ENCODE results near the gene GIPC1.
"Not testable (repeated sequence)": the region's sequence is repeated elsewhere in the genome, so short reads cannot be mapped to it uniquely, and the experiment has no call there.

The GIPC1 gene

DNA sequence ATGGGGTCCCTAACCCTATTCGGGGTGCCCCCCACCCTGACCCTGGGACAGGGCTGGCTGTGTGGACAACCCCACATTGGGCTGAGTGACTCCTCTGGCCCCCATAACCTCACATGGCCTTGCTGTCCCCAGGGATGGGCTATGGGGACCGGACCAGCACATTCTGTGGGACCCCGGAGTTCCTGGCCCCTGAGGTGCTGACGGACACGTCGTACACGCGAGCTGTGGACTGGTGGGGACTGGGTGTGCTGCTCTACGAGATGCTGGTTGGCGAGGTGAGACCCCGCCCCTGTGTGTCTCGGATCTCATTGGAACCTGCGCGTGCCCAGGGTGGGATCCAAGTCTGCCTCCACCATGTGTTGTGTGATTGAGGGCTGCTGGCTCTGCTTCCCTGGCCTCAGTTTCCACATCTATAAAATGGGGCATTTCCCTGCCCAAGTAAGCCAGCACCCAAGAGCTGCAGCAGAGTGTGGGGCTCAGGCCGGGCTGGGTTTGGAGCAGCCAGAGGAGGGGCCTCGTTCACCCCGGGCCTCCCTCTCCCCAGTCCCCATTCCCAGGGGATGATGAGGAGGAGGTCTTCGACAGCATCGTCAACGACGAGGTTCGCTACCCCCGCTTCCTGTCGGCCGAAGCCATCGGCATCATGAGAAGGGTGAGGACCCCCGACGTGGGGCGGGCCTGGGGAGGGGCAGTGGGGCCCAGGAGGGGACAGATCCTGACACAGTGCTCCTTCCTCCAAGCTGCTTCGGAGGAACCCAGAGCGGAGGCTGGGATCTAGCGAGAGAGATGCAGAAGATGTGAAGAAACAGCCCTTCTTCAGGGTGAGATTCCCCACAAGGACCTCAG is 25.7 kb downstream of the GIPC1 start:
- no peak for DNase-seq

DNA sequence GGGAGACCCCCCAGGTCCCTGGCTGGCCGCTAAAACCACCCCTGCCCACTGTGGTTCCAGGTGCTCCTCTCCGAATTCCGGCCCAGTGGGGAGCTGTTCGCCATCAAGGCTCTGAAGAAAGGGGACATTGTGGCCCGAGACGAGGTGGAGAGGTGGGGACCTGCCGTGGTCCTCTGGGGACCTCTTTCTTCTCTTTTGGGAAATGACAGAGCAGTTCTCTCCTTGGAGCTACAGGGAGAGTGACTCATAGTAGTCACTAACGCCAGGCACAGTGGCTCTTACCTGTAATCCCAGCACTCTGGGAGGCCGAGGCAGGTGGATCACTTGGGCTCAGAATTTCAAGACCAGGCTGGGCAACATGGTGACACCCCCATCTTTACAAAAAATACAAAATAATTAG is 28.1 kb downstream of the GIPC1 start:
- DNase-seq: no peak

DNA sequence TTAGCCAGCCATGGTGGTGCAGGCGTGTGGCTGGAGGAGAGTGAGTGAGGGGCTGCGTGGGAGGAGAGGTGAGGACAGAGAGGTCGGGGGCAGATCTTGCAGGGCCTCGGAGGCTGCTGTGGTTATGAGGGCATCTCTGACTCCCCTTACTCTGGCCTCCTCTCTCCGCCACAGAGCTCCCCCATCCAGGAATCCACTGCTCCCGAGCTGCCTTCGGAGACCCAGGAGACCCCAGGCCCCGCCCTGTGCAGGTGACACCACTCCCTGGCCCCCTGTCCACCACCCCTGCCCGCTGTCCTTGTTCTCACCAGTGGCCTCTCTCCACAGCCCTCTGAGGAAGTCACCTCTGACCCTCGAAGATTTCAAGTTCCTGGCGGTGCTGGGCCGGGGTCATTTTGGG is 28.5 kb downstream of the GIPC1 start:
- DNase-seq: no peak

DNA sequence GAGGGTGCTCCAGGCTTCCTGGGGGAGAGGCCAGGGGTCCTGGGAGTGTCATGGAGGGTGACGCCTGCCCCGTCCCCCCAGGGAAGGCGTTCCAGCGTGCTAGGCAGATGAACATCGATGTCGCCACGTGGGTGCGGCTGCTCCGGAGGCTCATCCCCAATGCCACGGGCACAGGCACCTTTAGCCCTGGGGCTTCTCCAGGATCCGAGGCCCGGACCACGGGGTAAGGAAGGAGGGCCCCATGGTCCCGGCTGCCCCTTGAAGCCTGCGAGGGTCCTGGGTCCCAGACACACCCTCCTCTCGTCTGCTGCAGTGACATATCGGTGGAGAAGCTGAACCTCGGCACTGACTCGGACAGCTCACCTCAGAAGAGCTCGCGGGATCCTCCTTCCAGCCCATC is 32.2 kb downstream of the GIPC1 start:
- no peak for DNase-seq

DNA sequence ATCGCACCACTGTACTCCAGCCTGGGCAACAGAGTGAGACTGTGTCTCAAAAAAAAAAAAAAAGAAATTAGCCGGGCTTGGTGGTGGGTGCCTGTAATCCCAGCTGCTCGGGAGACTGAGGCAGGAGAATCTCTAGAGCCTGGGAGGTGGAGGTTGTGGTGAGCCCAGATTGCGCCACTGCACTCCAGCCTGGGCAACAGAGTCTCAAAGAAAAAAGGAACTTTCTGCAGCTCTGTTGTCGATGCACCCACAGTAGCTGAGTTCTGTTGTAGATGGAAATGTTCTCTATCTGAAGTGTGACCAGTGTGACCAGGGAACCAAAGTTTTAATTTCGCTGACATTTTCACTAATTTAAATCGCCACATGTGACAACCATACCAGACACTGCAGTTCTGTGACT is 33.5 kb downstream of the GIPC1 start:
- DNase-seq: not testable (repeated sequence)

DNA sequence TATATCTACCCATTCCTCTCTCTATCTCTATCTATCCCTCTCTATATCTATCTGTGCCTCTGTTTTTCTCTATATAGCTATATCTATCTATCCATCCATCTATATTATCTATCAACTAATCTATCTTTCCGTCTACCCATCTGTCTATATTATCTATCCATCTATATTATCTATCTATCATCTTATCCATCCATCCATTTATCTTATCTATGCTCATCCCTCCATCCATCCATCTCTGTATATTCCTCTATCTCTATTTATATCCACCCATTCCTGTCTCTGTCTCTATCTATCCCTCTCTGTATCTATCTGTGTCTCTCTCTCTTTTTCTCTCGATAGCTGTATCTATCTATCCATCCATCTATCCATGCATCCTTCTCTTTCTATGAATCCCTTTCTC is 35.0 kb downstream of the GIPC1 start:
- no peak for DNase-seq

DNA sequence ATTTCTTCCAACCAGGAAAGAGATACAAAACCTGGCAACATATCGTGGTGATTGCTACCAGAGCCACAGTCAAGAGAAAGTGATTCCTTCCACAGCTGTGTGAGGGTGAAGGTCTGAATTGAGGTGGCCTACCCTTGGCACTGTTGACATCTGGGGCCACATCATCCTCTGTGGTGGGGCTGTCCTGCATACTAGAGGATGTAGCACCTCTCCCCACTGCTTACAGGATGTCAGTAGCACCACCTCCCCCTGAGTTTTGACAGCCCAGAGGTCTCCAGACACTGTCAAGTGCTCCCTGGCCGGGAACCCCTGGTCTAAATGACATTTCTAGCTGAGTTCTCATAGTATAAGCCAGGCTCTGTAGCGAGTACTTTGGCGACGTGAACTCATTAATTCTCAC is 36.2 kb downstream of the GIPC1 start:
- no peak for DNase-seq

DNA sequence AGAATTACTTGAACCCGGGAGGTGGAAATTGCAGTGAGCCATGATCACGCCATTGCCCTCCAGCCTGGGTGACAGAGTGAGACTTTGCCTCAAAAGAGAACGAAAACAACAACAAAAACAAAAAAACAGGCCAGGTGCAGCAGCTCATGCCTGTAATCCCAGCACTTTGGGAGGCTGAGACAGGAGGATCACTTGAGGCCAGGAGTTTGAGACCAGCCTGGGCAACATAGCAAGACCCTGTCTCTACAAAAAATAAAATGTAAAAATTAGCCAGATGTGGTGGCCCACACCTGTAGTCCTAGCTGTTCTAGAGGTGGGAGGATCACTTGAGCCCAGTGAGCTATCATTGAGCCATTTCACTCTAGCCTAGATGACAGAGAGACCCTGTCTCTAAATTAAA is 43.6 kb downstream of the GIPC1 start:
- DNase-seq: not testable (repeated sequence)

DNA sequence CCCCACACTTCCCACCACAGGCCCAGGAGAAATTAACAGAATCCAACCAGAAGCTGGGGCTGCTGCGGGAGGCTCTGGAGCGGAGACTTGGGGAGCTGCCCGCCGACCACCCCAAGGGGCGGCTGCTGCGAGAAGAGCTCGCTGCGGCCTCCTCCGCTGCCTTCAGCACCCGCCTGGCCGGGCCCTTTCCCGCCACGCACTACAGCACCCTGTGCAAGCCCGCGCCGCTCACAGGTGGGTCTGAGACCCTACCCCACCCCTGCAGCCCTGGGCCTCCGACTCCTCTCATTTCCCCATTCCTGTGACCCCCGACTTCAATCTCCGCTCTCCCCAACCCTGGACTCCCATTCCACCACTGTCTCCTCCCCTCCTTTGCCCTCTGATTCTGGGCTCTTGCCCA is 45.1 kb downstream of the GIPC1 start:
- no peak for DNase-seq

DNA sequence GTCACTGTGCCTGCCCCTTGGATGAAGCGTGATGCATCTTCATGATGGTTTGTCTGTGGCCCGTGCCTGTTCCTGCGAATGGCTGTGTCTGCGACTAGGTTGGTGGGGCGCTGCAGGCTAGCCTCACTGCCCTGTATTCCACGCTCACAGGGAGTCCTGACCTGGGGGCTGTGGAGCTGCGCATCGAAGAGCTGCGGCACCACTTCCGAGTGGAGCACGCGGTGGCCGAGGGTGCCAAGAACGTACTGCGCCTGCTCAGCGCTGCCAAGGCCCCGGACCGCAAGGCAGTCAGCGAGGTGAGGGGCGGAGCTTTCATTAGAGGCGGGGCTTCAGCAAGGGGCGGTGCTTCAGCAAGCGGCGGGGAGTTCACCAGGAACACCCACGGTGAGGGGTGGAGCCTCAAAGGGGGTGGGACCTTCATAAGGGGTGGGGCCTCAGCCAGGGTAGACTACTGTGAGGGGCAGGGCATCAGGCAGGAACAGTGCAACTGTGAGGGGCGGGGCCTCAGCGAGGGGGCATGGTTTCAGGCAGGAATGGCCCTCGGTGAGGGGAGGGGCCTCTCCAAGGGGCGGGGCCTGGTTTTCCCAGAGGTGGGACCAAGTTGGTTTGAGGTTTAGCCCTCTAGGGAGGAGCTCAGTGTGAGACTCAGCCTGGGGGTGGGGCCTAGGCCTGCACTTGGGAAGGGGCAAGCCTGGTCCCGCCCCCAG is 45.6 kb downstream of the GIPC1 start:
- peak; percentile 29 for DNase-seq

DNA sequence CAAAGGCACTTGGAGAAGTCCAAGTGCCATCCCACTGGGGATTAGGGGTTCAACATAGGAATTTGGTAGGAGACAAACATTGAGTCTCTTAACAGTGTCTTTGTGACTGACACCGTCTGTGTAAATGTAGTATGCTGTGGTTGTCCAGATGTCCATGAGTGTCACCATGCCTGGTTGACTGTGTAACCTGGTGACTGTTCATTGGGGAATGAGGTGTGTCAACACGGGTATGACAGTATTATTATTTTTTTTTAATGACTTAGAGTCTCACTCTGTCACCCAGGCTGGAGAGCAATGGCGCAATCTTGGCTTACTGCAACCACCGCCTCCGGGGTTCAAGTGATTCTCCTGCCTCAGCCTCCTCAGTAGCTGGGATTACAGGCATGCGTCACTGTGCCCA is 46.6 kb downstream of the GIPC1 start:
- DNase-seq: no peak

DNA sequence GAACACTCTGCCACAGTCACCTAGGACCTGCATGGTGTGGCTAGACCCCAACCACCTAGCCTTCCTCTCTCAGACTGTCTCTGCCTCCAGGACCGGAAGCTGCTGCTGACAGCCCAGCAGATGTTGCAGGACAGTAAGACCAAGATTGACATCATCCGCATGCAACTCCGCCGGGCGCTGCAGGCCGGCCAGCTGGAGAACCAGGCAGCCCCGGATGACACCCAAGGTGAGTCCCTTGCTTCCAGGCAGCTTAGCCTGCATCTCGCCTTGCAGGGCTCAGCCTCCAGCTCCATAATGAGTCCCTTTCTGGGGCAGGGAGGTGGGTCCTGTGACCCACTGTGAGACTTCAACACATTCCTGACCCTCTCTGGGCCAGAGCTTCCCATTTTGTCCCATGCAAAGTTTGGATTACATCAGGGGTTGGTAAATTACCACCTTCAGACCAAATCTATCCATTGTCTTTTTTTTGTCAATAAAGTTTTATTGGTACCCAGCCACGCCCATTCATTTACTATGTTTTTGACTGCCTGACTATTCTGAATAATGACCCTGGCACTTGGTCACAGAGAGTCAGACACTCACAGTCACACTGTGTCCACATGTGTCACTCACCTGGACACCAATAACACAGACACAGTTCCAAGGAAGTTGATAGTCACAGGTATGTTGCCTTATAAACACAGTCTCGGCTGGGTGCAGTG is 49.4 kb downstream of the GIPC1 start:
- DNase-seq: no peak

DNA sequence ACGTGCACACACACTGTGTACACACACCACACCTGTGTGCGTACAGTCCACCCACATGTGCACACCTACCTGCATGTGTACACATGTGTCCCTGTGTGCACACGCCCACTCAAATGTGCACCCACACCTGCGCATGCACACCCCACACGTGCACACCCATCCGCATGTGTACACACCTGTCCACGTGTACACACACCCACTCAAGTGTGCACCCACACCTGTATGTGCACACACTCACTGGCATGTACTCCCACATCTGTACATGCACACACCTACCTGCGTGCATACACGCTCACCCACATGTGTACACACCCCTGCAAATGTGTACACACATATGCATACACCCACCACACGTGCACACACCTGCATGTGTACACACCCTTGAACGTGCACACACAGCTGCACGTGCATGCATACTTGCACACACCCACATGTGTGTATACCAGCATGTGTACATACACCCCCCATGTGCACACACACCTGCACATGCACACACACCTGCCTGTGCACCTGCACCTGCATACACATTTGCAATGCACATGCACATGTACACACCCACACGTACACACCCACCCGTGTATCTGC is 52.2 kb downstream of the GIPC1 start:
- no peak for DNase-seq

DNA sequence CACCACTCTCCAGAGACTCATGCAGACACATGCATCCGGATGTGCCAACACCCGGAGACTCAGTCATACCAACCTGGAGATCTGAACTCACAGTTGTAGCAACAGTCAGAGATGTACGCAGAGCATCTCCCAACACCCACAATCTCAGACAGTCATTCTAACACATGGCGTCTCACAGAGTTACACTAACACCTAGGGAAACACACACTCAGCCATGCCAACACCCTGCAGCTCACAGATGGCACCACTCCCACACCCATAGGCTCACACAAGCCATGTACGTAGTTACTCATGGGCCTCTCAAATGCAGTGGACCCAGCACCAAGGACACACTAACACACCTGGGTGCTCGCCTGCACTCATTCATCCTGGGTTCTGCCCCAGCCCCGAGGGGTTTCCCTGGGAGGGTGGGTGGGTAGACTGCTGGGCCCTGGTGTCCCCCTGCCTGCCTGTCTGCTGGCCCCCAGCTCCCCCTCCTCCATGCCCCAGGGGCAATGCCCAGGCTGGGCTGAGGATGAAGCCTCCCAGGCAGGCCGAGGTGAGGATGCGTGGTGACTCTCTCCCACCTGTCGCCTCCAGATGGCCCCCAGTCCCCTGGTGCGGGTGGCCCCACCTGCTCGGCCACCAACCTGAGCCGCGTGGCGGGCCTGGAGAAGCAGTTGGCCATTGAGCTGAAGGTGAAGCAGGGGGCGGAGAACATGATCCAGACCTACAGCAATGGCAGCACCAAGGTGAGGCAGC is 52.9 kb downstream of the GIPC1 start:
- DNase-seq: no peak

DNA sequence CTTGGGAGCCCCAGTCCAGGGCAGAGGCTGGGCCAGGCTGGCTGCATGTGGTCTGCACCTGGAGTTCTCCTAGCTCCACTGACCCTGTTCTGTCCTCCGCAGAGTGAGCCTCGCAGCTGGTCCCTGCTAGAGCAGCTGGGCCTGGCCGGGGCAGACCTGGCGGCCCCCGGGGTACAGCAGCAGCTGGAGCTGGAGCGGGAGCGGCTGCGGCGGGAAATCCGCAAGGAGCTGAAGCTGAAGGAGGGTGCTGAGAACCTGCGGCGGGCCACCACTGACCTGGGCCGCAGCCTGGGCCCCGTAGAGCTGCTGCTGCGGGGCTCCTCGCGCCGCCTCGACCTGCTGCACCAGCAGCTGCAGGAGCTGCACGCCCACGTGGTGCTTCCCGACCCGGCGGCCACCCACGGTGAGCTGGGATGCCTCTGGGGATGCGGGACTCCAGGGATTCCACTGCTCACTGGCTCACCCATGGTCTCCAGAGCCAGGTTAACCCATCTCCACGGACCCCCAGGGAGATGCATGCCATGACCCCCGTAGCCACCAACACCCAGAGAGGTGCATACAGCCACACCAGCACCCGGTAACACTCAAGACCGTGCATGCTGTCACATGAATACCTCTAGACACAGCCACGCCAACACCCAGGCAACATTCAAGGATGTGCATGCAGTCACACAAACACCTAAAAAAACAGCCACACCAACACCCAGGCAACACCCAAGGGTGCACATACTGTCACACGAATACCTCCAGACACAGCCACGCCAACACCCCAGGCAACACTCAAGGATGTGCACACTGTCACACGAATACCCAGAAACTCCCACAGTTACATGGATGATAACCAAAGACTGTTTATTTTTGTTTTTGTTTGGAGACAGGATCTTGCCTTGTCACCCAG is 54.6 kb downstream of the GIPC1 start:
- DNase-seq: no peak

DNA sequence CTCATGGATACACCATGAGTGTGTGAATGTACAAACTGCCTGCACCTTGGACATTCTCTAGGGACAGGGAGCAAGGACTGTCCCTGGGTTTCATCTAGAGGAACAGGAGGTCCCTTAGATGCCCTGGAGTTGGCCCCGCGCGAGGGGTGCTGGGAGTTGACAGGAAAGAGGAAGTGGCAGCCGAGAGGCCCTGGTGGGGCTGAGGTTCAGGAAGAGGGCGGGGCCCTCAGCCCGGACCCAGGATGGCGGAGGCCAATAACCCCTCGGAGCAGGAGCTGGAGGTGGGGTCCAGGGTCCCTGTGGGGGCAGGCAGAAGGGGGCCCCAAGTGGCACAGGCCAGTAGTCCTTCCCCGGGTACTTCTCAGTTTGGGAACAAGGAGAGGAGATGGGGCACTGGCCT is 55.9 kb downstream of the GIPC1 start:
- no peak for DNase-seq

DNA sequence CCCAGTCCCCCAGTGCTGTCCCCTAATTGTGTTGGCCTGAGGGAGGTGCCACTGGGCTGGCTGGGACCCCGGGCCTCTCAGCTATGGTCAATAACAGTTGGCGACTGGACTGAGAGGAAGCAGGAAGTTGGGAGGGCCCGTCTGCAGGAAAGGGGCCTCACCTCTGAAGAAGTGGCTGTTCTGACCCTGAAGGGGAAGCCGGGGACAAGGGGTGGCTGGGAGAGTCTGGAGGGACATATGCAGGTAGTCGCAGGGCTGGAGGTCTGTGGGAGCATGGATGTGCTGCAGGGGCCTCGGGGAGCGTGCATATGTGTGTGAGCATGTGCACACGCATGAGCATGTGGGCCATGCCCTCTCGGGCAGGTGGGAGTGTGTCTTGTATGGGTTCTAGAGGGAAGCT is 56.9 kb downstream of the GIPC1 start:
- DNase-seq: no peak

DNA sequence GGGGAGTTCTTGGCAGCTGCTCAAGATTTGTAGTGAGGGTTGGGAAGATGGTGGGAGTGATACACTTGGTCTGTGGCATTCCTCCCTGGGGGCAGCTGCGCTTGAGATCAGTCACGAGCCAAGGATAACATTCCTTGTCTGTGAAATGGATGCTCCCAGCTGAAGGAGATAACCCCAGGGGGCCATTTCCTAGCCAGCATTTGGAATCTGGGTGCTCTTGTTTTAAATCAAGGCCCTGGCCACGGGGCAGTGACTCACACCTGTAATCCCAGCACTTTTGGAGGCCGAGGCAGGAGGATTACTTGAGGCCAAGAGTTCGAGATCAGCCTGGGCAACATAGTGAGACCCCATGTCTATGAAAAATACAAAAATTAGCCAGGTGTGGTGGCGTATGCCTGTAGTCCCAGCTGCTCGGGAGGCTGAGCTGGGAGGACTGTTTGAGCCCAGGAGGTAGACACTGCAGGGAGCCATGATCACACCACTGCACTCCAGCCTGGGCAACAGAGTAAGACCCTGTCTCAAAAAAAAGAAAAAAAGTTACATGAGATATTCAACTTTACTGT is 58.3 kb downstream of the GIPC1 start:
- DNase-seq: no peak

DNA sequence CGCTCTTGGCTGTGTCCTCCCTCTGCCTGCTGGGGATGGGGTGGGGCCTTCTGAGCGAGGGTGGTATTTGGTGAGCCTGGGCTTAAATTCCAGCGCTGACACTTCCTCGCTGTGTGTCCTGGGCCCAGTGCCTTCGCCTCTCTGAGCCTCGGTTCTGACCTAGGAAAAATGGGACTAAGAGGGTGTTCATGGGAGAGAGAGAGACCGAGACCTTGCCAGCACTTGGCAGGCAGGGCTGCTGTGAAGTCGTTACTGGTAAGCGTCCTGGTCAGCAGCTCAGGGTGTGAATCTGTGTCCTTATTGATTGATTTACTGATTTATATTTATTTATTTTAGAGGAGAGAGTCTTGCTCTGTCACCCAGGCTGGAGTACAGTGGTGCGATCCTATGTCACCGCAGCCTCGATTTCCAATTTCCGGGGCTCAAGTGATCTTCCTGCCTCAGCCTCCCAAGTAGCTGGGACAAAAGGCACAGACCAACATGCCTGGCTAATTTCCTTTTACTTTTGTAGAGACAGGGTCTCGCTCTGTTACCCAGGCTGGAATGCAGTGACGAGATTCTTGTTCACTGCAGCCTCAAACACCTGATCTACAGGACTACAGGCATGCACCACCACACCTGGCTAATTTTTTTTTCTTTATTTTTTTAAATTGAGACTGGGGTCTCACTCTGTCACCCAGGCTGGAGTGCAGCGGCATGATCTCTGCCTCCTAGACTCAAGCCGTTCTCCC is 60.4 kb downstream of the GIPC1 start:
- DNase-seq: no peak

DNA sequence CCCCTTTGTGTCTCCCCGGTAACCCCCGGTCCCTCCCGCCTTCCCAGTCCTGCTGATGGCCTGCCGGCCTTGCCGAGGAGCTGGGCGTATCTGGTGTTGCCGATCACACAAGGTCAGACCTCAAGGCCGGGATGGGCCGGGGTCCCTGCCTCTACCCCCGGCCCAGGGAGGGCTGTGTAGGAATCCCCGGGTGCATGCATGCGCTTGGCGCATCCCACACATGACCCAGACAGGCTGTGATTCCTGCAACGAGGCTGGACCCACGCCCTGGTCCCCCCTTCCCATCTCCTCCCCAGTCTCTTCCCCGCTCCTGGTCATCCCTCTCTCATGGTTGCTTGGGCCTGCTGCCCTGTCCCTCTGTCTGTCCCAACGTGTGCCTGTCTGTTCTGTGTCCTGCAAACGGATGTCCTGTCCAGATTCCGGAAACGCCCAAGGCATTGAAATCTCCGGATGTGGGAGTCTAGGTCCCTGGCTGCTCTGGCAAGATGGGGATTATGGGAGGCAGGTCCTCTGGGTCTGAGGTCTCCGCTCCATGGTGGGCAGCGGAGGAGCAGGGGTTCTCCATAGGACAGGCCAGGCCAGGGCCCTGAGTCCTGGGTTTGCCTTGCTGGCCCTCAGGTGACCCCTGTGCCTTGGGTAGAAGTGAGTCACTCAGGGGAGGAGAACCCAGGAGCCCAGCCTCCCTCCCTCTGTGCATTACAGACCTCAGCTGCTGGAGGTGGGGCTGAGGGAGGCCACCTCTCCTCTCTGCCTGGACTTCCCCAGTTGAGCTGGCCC is 61.2 kb downstream of the GIPC1 start:
- DNase-seq: peak; percentile 29

Measured in fibroblast of skin of right quadriceps (primary cell).